Fibroblast of skin of scalp (primary cell): ENCODE results near the gene FBXL19.
"Not testable (repeated sequence)": the region's sequence is repeated elsewhere in the genome, so short reads cannot be mapped to it uniquely, and the experiment has no call there.

Source experiments
- DNase-seq: peaks from one replicate; pipeline ENCODE4 v3.0.0-alpha.2; 2013

The FBXL19 gene

DNA sequence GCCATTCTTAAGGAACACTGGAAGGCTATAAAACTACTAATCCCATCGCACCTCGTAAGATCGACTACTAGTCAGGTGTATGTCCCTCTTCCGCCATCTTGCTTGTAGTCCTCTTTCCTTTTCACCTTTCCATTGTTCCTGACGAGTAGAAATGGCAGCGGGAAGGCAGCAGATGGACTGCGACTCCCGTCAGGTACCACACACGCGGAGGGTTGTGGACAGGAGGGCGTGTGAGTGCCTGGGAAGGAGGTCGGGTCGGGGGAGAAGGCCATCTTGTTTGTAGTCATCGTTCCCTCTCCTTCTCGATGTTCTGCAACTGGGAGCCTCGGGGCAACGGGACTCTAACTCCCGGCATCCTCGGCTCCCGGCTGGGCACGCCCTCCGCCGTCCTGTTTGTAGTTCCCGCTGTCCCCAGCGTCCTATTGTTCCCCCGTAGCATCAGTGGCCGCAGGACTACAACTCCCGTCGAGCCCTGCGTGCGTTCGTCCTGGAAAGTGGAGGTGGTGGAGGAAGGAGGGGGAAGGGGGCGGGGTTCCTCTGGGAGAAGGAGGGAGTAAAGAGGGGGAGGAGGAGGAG is 324 bp upstream of the FBXL19 start:
- DNase-seq = peak; percentile 100

- no peak for DNase-seq
Measured at GRCh38 chr16:30924076-30924912, 922 bp downstream of the FBXL19 start.

GRCh38 chr16:30924913-30925631 is 1.7 kb downstream of the FBXL19 start:
- DNase-seq = no peak

DNA sequence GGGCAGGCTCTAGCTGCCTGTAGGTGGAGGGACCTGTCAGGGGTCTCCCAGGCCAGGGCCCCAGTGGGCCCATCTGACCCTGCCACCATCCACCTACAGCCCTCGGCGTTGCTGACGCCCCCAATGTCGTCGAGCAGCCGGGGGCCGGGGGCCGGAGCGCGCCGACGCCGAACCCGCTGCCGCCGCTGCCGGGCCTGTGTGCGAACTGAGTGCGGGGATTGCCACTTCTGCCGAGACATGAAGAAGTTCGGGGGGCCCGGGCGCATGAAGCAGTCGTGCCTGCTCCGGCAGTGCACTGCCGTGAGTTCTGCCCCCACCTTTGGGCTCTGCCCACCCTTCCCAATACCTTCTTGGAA is 2.2 kb downstream of the FBXL19 start:
- no peak for DNase-seq

DNA sequence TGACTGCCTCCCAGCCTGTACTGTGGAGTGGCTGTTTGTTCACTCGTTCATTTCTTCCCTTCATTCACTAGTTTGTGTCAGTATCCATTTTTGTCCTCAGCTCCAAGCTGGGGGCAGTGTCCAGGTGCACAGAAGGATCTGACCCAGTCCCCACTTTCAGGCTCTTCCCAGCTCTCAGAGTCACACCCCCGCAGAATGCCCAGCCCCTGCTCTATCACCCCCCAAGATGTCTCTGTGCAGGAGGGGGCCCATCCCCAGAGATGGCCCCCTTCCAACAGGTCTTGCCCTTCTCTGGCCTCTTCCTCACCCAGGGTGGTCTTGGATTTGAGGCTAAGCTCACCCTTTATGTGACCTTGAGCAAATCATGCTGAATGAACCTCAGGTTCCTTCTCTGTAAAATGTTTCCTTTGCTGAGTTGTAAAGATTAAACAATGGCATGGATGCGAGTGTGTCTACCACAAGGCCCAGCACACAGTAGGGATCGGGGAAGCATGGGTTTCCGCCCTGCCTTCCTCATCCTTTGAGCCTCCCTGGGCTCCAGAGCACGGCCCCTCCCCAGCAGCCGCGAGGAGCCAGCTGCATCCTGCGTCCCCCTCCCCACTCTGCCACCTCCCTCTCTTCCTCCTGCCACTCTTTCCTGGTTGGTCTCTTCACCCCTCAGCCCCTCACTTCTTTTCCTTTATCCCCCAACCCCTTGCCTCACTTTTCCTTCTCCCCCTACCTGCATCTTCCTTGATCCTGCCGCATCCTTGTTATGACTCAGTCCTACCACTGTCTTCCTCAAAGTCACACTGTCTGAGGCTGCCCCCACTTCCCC is 2.8 kb downstream of the FBXL19 start:
- DNase-seq = no peak

- no peak for DNase-seq
Measured at GRCh38 chr16:30926937-30927788, 3.8 kb downstream of the FBXL19 start.

DNA sequence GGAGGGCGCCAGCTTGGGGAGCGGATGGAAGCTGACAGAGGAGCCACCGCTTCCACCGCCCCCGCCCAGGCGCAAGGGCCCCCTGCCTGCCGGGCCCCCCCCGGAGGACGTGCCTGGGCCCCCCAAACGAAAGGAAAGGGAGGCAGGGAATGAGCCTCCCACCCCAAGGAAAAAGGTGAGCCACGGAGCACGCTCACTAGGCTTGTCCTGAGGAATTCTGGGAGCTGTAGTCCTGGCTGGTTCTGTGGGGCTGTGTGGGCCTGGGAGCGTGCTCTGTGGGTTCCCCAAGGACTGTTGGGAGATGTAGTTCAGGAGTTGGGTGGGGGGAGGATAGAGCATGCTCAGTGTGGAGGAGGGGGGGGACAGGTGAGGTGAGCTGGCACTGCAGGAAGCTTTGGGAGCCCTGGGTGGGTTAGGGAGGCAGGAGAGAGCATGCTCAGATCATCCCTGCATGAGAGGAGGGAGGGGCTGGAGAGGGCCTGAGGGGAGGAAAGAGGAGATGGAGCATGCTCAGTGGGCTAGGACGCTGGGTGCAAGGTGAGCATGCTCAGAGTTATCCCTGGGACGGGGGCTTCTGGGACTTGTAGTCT is 4.5 kb downstream of the FBXL19 start:
- peak; percentile 49 for DNase-seq

- no peak for DNase-seq
Measured at GRCh38 chr16:30928390-30928789, 5.0 kb downstream of the FBXL19 start.

GRCh38 chr16:30929167-30929566 is 5.8 kb downstream of the FBXL19 start:
- no peak for DNase-seq

- no peak for DNase-seq
Measured at GRCh38 chr16:30930160-30930571, 6.8 kb downstream of the FBXL19 start.

DNA sequence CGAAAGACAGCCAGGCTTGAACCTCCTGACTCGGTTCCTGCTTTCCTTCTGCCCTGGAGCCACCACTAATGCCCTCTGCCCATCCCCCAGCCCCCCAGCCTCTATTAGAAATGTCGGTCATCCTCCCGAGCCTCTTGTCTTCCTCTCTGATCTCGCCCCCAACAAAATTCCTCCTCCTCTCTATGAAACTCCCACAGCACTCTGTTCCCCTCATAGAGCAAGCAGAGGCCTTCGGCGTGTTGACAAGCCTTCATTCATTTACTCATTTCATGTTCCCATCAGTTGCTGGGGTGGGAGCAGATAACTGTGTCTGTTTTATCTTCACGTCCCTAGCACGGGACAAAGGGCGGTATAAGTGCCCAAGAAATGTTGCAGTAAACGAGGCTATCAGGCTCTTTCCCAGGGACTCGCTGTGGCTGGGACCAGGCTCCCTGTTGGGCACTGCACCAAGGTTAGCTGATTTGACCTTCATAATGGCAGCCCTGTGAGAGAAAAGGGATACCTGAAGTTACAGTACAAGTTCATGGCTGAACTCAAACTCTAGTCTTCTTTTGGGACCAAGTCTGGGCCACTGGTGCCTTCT is 7.8 kb downstream of the FBXL19 start:
- DNase-seq = no peak

DNA sequence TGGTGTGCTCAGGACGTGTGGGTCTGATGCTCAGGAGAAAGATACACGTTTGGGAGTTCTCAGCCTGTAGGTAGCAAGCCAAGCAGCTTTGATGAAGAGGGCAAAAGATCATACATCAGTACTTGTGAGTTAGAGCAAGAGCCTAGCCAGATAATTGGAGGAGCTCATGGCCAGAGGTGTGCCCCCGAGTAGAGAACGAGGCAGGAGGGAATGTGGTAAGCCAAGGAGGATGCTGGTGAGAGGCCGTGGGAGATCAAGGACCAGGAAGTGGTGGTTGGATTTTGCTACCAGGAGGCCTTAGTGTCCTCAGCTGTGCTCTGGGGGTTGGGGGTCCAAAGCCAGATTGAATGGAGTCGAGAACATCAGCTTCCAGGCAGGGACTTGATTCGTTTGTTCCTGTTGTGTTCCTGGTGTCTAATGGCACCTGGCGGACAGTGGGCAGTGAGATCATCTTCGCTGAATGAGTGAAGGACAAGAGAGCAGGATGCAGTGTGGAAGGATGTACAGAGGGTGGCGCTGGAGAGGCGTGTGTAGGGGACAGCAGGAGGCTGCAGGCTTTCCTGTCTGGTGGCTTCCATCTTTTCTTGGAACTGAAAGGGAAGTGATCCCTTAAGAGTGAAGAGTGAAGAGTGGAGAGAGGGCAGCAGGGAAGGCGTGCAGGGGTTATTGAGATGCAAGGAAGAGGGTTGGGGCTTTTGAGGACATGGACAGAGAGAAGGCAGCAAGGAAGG is 11.6 kb downstream of the FBXL19 start:
- DNase-seq = peak; percentile 36

DNA sequence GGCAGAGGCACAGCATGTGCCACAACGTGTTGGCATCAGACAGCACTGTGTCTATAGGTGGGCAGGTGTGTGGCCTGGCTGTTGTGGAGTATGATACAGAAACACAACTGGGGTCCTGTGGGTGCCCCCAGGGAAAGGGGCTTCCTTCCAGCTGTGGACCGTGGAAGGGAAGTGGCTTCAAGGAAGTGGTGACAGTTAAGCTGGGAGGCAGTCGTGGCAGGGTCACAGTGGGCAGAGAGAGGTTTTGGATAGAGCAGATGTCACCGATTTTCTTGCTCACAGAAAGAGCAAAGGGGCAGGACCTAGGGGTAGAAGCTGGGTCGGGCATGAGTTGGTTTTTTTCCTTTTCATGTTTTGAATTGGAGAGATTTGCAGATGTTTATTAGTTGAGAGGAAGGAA is 14.3 kb downstream of the FBXL19 start:
- no peak for DNase-seq

DNA sequence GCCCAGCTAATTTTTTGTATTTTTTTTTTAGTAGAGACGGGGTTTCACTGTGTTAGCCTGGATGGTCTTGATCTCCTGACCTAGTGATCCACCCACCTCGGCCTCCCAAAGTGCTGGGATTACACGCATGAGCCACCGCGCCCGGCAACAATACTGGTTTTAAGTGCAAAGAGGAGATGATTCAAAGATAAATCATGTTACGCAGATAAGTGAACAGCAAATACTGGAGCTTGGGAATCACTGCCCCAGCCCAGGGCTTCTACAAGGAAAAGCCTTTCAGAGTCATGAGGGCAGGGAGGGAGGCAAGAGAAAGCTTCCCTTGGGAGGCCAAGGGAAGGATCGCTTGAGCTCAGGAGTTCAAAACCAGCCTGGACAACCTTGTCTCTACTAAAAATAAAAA is 16.2 kb downstream of the FBXL19 start:
- not testable (repeated sequence) for DNase-seq

- peak; percentile 66 for DNase-seq
Measured at GRCh38 chr16:30941600-30942425, 18.4 kb downstream of the FBXL19 start.

DNA sequence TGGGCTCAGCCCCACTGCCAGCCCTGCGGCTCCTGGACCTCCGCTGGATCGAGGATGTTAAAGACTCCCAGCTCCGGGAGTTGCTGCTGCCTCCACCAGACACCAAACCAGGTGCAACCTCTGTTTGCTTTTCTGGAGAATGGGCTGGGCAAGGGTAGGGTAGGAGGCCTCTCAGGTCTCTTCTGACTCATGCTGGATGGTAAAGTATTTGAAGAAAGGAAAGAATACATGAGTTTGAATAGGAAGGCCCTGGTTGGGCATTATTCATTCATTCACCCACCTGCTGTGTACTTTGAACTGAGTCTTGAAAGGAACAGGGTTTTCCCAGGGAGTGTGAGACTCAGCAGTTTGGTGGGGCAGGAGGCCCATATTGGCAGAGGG is 19.0 kb downstream of the FBXL19 start:
- DNase-seq = no peak

GRCh38 chr16:30944352-30944751 is 21.0 kb downstream of the FBXL19 start:
- no peak for DNase-seq

DNA sequence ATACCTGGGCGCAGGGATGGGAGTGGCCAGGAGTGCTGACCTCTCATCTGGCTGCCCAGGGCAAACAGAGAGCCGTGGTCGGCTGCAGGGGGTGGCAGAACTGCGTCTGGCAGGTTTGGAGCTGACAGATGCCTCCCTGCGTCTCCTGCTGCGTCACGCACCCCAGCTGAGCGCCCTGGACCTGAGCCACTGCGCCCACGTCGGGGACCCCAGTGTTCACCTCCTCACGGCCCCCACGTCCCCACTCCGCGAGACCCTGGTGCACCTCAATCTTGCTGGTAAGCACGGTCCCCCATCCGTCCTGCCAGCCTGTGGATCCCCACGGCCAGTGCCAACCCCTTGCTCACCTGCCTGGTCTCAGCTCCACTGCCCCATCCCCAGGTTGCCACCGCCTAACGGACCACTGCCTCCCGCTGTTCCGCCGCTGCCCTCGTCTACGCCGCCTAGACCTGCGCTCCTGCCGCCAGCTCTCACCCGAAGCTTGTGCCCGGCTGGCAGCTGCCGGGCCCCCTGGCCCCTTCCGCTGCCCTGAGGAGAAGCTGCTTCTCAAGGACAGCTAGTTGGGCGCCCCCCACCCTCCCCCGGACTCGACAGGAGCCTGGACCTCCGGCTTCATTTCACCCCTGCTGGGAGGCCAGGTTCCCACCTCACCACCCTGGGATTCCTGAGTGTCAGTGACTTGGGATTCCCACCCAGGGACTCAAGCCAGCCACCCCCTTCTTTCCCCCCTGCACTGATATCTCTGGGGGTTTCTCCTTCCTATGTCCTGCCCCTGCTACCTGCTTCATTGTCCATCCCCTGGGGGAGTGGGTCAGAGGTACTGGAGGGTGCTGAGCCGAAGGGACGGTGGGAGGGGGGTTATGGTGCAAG is 23.5 kb downstream of the FBXL19 start:
- no peak for DNase-seq

- DNase-seq = no peak
Measured at GRCh38 chr16:30947541-30947858, 24.1 kb downstream of the FBXL19 start.
